CD4-positive, alpha-beta memory T cell (primary cell): ENCODE results near the gene TDRD5. TPM values are rescaled to one million over a fixed set of nuclear protein-coding genes. Genes with fewer than 3 reads are reported as not detected.

Experiments
- CTCF ChIA-PET: fragments of 350-600 bp; sonication (Branson Sonifier 250); formaldehyde crosslinking; loops from one replicate; lab custom pipeline; 2021; ENCODE audit warnings: inconsistent platforms; ENCODE audit not compliant: partially characterized antibody; lab: Charles Lee
- POLR2A ChIA-PET: fragments of 350-600 bp; sonication (Branson Sonifier 250); formaldehyde crosslinking; loops from one replicate; lab custom pipeline; 2021; ENCODE audit not compliant: partially characterized antibody; lab: Charles Lee
- DNase-seq, 5 donors: peaks; one replicate each; pipeline versions ENCODE4 v3.0.0 to v3.0.0-alpha.2; 2020 to 2022; ENCODE audit warnings: mixed read lengths in 1 of 5
- H3K27ac ChIP-seq: one replicate; pipeline ENCODE4 v1.7.0; 2013; ENCODE audit warnings: low read depth, low read length
- H3K27me3 ChIP-seq: 2 replicates; pipeline ENCODE4 v1.7.0; 2013; ENCODE audit warnings: mild to moderate bottlenecking, low read length, moderate library complexity; ENCODE audit not compliant: insufficient read depth
- H3K36me3 ChIP-seq: 2 replicates; pipeline ENCODE4 v1.7.0; 2013; ENCODE audit warnings: mild to moderate bottlenecking, low read length, moderate library complexity; ENCODE audit not compliant: insufficient read depth
- H3K4me1 ChIP-seq: 2 replicates; pipeline ENCODE4 v1.7.0; 2013; ENCODE audit warnings: mild to moderate bottlenecking, low read length, moderate library complexity; ENCODE audit not compliant: insufficient read depth
- H3K4me3 ChIP-seq, 2 donors: one replicate each; pipeline ENCODE4 v1.7.0; 2013; ENCODE audit warnings: low read length in 2 of 2, mild to moderate bottlenecking in 1 of 2
- H3K9me3 ChIP-seq, 2 donors: one replicate each; pipeline ENCODE4 v1.7.0; 2013; ENCODE audit warnings: low read length in 2 of 2, control low read depth in 1 of 2; ENCODE audit not compliant: control insufficient read depth in 1 of 2
- H3K27ac Mint-ChIP-seq, 7 donors: one replicate each; pipeline ENCODE4 v1.8.0; 2020 to 2021; ENCODE audit warnings: mixed read lengths in 7 of 7, mild to moderate bottlenecking in 6 of 7, inconsistent platforms in 3 of 7, moderate library complexity in 3 of 7
- H3K27me3 Mint-ChIP-seq, 2 donors: one replicate each; pipeline ENCODE4 v1.8.0; 2020 to 2021; ENCODE audit warnings: mixed read lengths in 2 of 2
- H3K36me3 Mint-ChIP-seq, 2 donors: one replicate each; pipeline ENCODE4 v1.8.0; 2020 to 2021; ENCODE audit warnings: mixed read lengths in 2 of 2, inconsistent platforms in 1 of 2, mild to moderate bottlenecking in 1 of 2
- H3K4me1 Mint-ChIP-seq, 4 donors: one replicate each; pipeline ENCODE4 v1.8.0; 2020 to 2021; ENCODE audit warnings: mixed read lengths in 4 of 4, mild to moderate bottlenecking in 1 of 4
- H3K4me3 Mint-ChIP-seq, 8 donors: one replicate each; pipeline ENCODE4 v1.8.0; 2020 to 2021; ENCODE audit warnings: mixed read lengths in 8 of 8, mild to moderate bottlenecking in 7 of 8, moderate library complexity in 6 of 8, inconsistent platforms in 3 of 8
- H3K9me3 Mint-ChIP-seq, 8 donors: one replicate each; pipeline ENCODE4 v1.8.0; 2020 to 2021; ENCODE audit warnings: mixed read lengths in 8 of 8, mild to moderate bottlenecking in 5 of 8, inconsistent platforms in 3 of 8, moderate library complexity in 1 of 8
- intact Hi-C: fragments of 100-400 bp; cut with micrococcal nuclease; formaldehyde crosslinking; loops from one replicate; pipeline ENCODE4 v1.15.1; 2023
- polyA plus RNA-seq, 2 donors: library from polyadenylated mRNA; unstranded; fragments of 300-500 nt; fragmentation: Illumina TruSeq; gene quantifications; one replicate each; pipeline ENCODE4 v1.2.3, GENCODE V29; 2021
- total RNA-seq, 2 experiments: library from RNA; stranded (reverse); gene quantifications; one replicate each; pipeline ENCODE4 v1.2.3, GENCODE V29; 2021

TDRD5 gene
- total and polyA plus RNA-seq, 4 experiments from 2014 or later, result not detected

DNA sequence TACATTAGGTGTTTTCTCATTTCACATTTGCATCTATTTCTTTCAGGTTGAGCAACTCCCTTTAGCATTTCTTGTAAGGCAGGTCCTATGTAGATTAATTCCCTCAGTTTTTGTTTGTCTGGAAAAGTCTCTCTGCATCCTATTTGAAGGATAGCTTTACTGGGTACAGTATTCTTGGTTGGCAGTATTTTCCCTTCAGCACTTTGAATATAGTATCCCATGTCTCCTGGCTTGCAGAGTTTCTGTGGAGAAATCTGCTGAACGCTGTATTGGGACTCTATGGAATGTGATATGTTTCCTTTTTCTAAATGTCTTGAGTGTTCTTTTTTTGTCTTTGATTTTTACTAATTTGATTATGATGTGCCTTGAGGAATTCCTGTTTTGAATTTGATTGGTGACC, 122.5 kb downstream of the TDRD5 start:
- peaks cover 5 to 15% (median 13%) of the 10 kb centered on the region in 4 donors for H3K4me1 Mint-ChIP-seq
- Histone ChIP-seq H3K36me3 (no peaks in the 10 kb centered on the region), H3K4me1 (peaks cover 16% of the 10 kb centered on the region), H3K4me3 (no peak overlapping the region), H3K9me3 (no peaks in the 10 kb centered on the region), H3K27ac (no peak overlapping the region), H3K27me3 (no peaks in the 10 kb centered on the region)
- peaks cover 0 to 8% of the 10 kb centered on the region in 2 donors for H3K36me3 Mint-ChIP-seq
- no peak for DNase-seq
- peak overlapping the region in 1 of 7 donors; percentile 42 for H3K27ac Mint-ChIP-seq
- CTCF ChIA-PET, result interaction anchor here (1.6 to 7.6 kb wide), 2 partner anchors 11 to 97 kb away, joined by 5 to 190 read pairs; no protein-coding TSS in a partner anchor
- intact Hi-C loops, result no loop called here
- peaks cover 4 to 70% (median 54%) of the 10 kb centered on the region in 8 donors for H3K9me3 Mint-ChIP-seq
- POLR2A ChIA-PET, result no interaction called here
- H3K27me3 Mint-ChIP-seq, result peaks cover 5 to 6% of the 10 kb centered on the region in 2 donors
- H3K4me3 Mint-ChIP-seq, result no peak overlapping the region

DNA sequence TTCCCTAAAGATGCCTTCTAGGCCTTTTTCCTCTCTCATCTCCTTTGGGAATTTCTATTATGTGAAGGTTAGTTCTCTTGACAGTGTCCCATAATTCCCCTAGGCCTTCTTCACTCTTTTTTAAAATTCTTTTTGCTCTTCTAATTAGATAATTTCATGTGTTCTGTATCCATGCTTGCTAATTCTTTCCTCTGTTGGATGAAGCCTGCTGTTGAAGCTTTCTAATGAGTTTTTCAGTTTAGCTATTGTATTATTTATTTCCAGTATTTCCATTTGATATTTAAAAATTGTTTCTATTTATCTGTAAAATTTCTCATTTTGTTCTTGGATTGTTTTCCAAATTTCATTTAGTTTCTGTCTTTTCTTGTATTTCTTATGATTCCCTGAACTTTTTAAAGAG, 123.0 kb downstream of the TDRD5 start:
- no peak overlapping the region for H3K27ac ChIP-seq
- no peak overlapping the region for H3K4me3 ChIP-seq
- ChIA-PET CTCF (interaction anchor here (1.6 to 7.6 kb wide), 2 partner anchors 11 to 97 kb away, joined by 5 to 190 read pairs; no protein-coding TSS in a partner anchor), POLR2A (no interaction called here)
- peaks cover 12% of the 10 kb centered on the region for H3K4me1 ChIP-seq
- H3K27me3 Mint-ChIP-seq, result peaks cover 5 to 7% of the 10 kb centered on the region in 2 donors
- no peak overlapping the region for H3K27ac Mint-ChIP-seq
- DNase-seq, result no peak
- H3K9me3 Mint-ChIP-seq, result peaks cover 4 to 75% (median 59%) of the 10 kb centered on the region in 8 donors
- H3K9me3 ChIP-seq, result no peaks in the 10 kb centered on the region
- no peaks in the 10 kb centered on the region for H3K36me3 ChIP-seq
- intact Hi-C loops, result no loop called here
- no peak overlapping the region for H3K4me3 Mint-ChIP-seq
- peaks cover 4 to 10% (median 9%) of the 10 kb centered on the region in 4 donors for H3K4me1 Mint-ChIP-seq
- peaks cover 0 to 8% of the 10 kb centered on the region in 2 donors for H3K36me3 Mint-ChIP-seq
- no peaks in the 10 kb centered on the region for H3K27me3 ChIP-seq

DNA sequence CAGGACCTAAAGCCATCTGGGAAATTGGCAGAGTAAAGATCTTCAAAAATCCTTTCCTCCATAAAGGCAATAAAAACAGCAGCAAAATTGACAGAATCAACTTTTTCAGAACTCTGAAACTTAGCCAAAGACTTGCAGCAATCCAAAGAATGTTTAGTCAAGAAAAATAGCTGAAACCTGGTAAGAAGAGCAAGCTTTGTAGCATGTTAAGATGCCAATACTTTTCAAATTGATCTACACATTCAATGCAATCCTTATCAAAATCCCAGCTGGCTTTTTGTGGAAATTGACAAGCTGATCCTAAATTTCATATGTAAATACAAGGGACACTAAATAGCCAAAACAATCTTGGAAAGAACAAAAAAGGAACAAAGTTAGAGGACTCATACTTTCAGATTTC, 127.6 kb downstream of the TDRD5 start:
- no peak overlapping the region for H3K27ac ChIP-seq
- Mint-ChIP-seq H3K27ac (no peak overlapping the region), H3K4me3 (no peak overlapping the region), H3K36me3 (peaks cover 0 to 7% of the 10 kb centered on the region in 2 donors), H3K4me1 (no peaks in the 10 kb centered on the region), H3K9me3 (peaks cover 2 to 72% (median 52%) of the 10 kb centered on the region in 8 donors), H3K27me3 (peaks cover 5 to 13% of the 10 kb centered on the region in 2 donors)
- POLR2A ChIA-PET, result no interaction called here
- DNase-seq, result no peak
- CTCF ChIA-PET, result interaction anchor here (1.0 to 2.2 kb wide), 3 partner anchors 9 to 12 kb away, joined by 3 to 5 read pairs (median 4); no protein-coding TSS in a partner anchor
- H3K4me1 ChIP-seq, result no peaks in the 10 kb centered on the region
- H3K27me3 ChIP-seq, result no peaks in the 10 kb centered on the region
- H3K4me3 ChIP-seq, result no peak overlapping the region
- no peaks in the 10 kb centered on the region for H3K9me3 ChIP-seq
- no peaks in the 10 kb centered on the region for H3K36me3 ChIP-seq
- intact Hi-C loops, result no loop called here

DNA sequence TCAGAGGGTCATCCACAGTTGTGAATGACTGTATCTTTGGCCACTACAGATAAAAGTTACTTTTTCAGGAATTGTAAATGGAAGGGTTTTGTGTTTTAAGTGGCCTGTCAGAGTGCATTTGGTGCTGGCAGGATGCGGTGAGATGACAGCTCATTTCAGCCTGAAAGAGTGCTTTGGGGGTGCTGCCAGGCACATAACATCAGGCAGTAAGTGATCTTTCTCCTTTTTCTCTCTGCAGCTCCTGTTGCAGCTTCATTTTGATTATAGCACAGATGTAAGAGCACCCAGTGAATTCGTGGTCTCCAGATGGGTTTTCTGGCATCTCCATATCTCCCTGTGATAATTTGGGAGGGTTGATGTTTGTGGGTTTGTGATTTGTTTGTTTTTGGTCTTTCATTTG, 136.6 kb downstream of the TDRD5 start:
- Histone ChIP-seq H3K4me1 (no peaks in the 10 kb centered on the region), H3K4me3 (no peak overlapping the region), H3K9me3 (no peaks in the 10 kb centered on the region), H3K27ac (no peak overlapping the region), H3K36me3 (no peaks in the 10 kb centered on the region), H3K27me3 (no peaks in the 10 kb centered on the region)
- H3K9me3 Mint-ChIP-seq, result no peaks in the 10 kb centered on the region
- H3K4me3 Mint-ChIP-seq, result no peak overlapping the region
- POLR2A ChIA-PET, result no interaction called here
- H3K4me1 Mint-ChIP-seq, result no peaks in the 10 kb centered on the region
- peaks cover 14 to 16% of the 10 kb centered on the region in 2 donors for H3K27me3 Mint-ChIP-seq
- H3K27ac Mint-ChIP-seq, result no peak overlapping the region
- intact Hi-C loops, result no loop called here
- no peaks in the 10 kb centered on the region for H3K36me3 Mint-ChIP-seq
- DNase-seq, result no peak
- CTCF ChIA-PET, result interaction anchor here (0.8 to 2.6 kb wide), 4 partner anchors 20 to 86 kb away, joined by 3 to 10 read pairs (median 3); no protein-coding TSS in a partner anchor

DNA sequence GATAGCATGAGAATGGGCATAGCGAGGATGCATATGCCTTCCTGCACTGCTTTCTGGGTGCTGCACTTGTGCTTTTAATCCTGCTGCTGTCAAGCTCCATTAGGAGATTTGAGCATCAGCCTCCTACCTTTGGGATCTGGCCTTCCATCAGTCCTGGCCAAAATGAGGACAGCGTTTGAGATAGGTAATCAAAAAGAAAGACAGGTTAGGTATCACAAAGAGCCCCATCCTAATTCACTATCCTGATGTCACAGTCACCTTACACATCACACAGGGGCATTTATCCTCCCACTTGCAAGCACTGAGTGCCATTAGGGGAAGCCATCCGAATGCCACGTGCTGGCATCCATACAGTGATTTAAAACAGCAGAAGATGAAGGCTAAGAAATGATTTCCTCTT, 138.2 kb downstream of the TDRD5 start:
- ChIA-PET POLR2A (no interaction called here), CTCF (interaction anchor here (1.3 kb wide), 1 partner anchor 9 kb away, joined by 4 read pairs; no protein-coding TSS in a partner anchor)
- Histone ChIP-seq H3K27me3 (no peaks in the 10 kb centered on the region), H3K27ac (no peak overlapping the region), H3K9me3 (no peaks in the 10 kb centered on the region), H3K4me3 (no peak overlapping the region), H3K4me1 (no peaks in the 10 kb centered on the region), H3K36me3 (no peaks in the 10 kb centered on the region)
- no peak for DNase-seq
- intact Hi-C loops, result no loop called here
- no peak overlapping the region for H3K4me3 Mint-ChIP-seq
- no peaks in the 10 kb centered on the region for H3K4me1 Mint-ChIP-seq
- H3K9me3 Mint-ChIP-seq, result no peaks in the 10 kb centered on the region
- no peaks in the 10 kb centered on the region for H3K36me3 Mint-ChIP-seq
- no peak overlapping the region for H3K27ac Mint-ChIP-seq
- H3K27me3 Mint-ChIP-seq, result peaks cover 14 to 23% of the 10 kb centered on the region in 2 donors

DNA sequence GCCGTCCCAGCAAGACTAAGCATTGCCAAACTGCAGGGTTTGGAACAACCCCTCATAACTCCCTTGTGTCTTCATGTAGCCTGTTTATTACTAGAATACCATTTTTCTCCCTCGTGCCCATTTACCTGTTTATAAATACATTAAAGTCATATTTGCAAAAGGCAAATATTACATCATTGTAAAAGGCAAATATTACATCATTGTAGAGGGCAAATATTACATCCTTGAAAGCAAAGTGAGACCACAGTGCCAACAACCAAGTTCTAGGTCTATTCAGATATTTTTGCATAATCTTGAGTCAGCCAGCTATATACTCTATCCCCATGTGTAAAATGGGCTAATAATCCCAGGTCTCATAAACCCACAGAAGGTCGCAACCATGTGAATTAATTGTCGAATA, 140.0 kb downstream of the TDRD5 start:
- H3K9me3 Mint-ChIP-seq, result no peaks in the 10 kb centered on the region
- no peaks in the 10 kb centered on the region for H3K4me1 Mint-ChIP-seq
- intact Hi-C loops, result no loop called here
- no peak for DNase-seq
- no peaks in the 10 kb centered on the region for H3K36me3 Mint-ChIP-seq
- Histone ChIP-seq H3K27ac (no peak overlapping the region), H3K27me3 (no peaks in the 10 kb centered on the region), H3K36me3 (no peaks in the 10 kb centered on the region), H3K4me1 (no peaks in the 10 kb centered on the region), H3K4me3 (no peak overlapping the region), H3K9me3 (no peaks in the 10 kb centered on the region)
- H3K27me3 Mint-ChIP-seq, result peaks cover 19 to 29% of the 10 kb centered on the region in 2 donors
- H3K4me3 Mint-ChIP-seq, result no peak overlapping the region
- ChIA-PET POLR2A (no interaction called here), CTCF (interaction anchor here (0.8 to 1.7 kb wide), 2 partner anchors 78 to 83 kb away, joined by 3 to 5 read pairs; no protein-coding TSS in a partner anchor)
- H3K27ac Mint-ChIP-seq, result no peak overlapping the region
